B cell (primary cell): ENCODE measurements around the gene BAK1. TPM values are rescaled to one million over a fixed set of nuclear protein-coding genes. Genes with fewer than 3 reads are reported as not detected.

Experiments used
- ATAC-seq: fragments of 200-7000 bp; cut with Tn5 transposase; one replicate; pipeline ENCODE4 v1.10.0; 2021; ENCODE audit warnings: low read depth, mild to moderate bottlenecking, moderate number of reproducible peaks, moderate library complexity
- CTCF ChIA-PET: fragments of 350-600 bp; sonication (Branson Sonifier 250); formaldehyde crosslinking; loops from one replicate; lab custom pipeline; 2021; ENCODE audit warnings: antibody characterized with exemption, inconsistent platforms; lab: Charles Lee
- POLR2A ChIA-PET: fragments of 350-600 bp; sonication (Branson Sonifier 250); formaldehyde crosslinking; loops from one replicate; lab custom pipeline; 2021; ENCODE audit warnings: antibody characterized with exemption; lab: Charles Lee
- DNase-seq: peaks from one replicate; pipeline ENCODE4 v3.0.0; 2013
- H2AFZ ChIP-seq: 2 replicates; pipeline ENCODE4 v1.6.1; 2012; ENCODE audit warnings: mild to moderate bottlenecking, low read depth, low read length; ENCODE audit not compliant: insufficient read depth, poor library complexity, severe bottlenecking
- H3K27ac ChIP-seq, 2 donors: 1 replicate in 1 of 2; 2 replicates in 1 of 2; pipeline ENCODE4 v1.5.1; 2012 to 2013; ENCODE audit warnings: low read length in 2 of 2, mild to moderate bottlenecking in 2 of 2, moderate library complexity in 1 of 2
- H3K27me3 ChIP-seq, 4 experiments: fragments of 200-600 bp in 1 of 4; sonication (generic) in 1 of 4; replicated peaks in 1 of 4; 1 replicate in 2 of 4; 2 replicates in 2 of 4; pipeline versions ENCODE4 v1.6.1 to v1.7.0; 2013 to 2016; ENCODE audit warnings: low read length in 3 of 4, mild to moderate bottlenecking in 2 of 4, mixed read lengths in 1 of 4, moderate library complexity in 1 of 4; ENCODE audit not compliant: insufficient read depth in 4 of 4, control insufficient read depth in 3 of 4; ENCODE audit errors: control extremely low read depth in 1 of 4
- H3K36me3 ChIP-seq, 2 experiments: replicated peaks in 1 of 2; 1 replicate in 1 of 2; 2 replicates in 1 of 2; pipeline versions ENCODE4 v1.6.1 to v1.7.1; 2013; ENCODE audit warnings: low read length in 1 of 2; ENCODE audit not compliant: insufficient read depth in 2 of 2, control insufficient read depth in 1 of 2; ENCODE audit errors: control extremely low read depth in 1 of 2, extremely low read depth in 1 of 2
- H3K4me1 ChIP-seq, 2 donors: fragments of 200-600 bp in 1 of 2; sonication (generic) in 1 of 2; 1 replicate in 1 of 2; 2 replicates in 1 of 2; pipeline versions ENCODE4 v1.5.1 to v1.6.1; 2013 to 2017; ENCODE audit warnings: low read length in 2 of 2; ENCODE audit not compliant: control insufficient read depth in 2 of 2, insufficient read depth in 2 of 2
- H3K4me2 ChIP-seq: replicated peaks from 2 replicates; pipeline ENCODE3; 2012; ENCODE audit warnings: mild to moderate bottlenecking, low read depth, low read length; ENCODE audit not compliant: poor library complexity, severe bottlenecking
- H3K4me3 ChIP-seq, 5 experiments: fragments of 200-600 bp in 1 of 5; sonication (generic) in 1 of 5; 1 replicate in 3 of 5; 2 replicates in 2 of 5; pipeline versions ENCODE4 v1.5.1 to v1.7.0; 2011 to 2016; ENCODE audit warnings: low read length in 4 of 5, mild to moderate bottlenecking in 4 of 5, low read depth in 2 of 5, control low read depth in 1 of 5, moderate library complexity in 1 of 5; ENCODE audit not compliant: insufficient read depth in 1 of 5; ENCODE audit errors: control extremely low read depth in 1 of 5, extremely low read depth in 1 of 5
- H3K79me2 ChIP-seq: fragments of 200-600 bp; sonication (generic); one replicate; pipeline ENCODE4 v1.6.0; 2016; ENCODE audit warnings: low read length; ENCODE audit not compliant: control insufficient read depth, insufficient read depth
- H3K9ac ChIP-seq: fragments of 200-600 bp; sonication (generic); 2 replicates; pipeline ENCODE4 v1.6.1; 2017; ENCODE audit warnings: mild to moderate bottlenecking, low read length, moderate library complexity
- H3K9me3 ChIP-seq, 3 donors: one replicate each; pipeline versions ENCODE4 v1.6.1 to v1.7.1; 2013; ENCODE audit warnings: low read length in 2 of 3; ENCODE audit not compliant: control insufficient read depth in 2 of 3, insufficient read depth in 1 of 3; ENCODE audit errors: control extremely low read depth in 1 of 3
- H4K20me1 ChIP-seq: 2 replicates; pipeline ENCODE4 v1.6.0; 2012; ENCODE audit warnings: mild to moderate bottlenecking, low read length; ENCODE audit not compliant: insufficient read depth, control insufficient read depth, poor library complexity, severe bottlenecking
- H3K27ac Mint-ChIP-seq: one replicate; pipeline ENCODE4 v1.8.0; 2021; ENCODE audit warnings: mixed read lengths
- H3K27me3 Mint-ChIP-seq: one replicate; pipeline ENCODE4 v1.8.0; 2021; ENCODE audit warnings: mixed read lengths
- H3K4me1 Mint-ChIP-seq: one replicate; pipeline ENCODE4 v1.8.0; 2021; ENCODE audit warnings: mixed read lengths
- H3K4me3 Mint-ChIP-seq: one replicate; pipeline ENCODE4 v1.8.0; 2021; ENCODE audit warnings: mixed read lengths
- H3K9me3 Mint-ChIP-seq: one replicate; pipeline ENCODE4 v1.8.0; 2022; ENCODE audit warnings: mixed read lengths; ENCODE audit not compliant: insufficient read depth
- CTCF ChIP-seq: fragments of 200-600 bp; IDR thresholded peaks from one replicate; pipeline ENCODE4 v1.8.0; 2022; ENCODE audit warnings: antibody characterized with exemption, mild to moderate bottlenecking
- EZH2 ChIP-seq: IDR thresholded peaks from 2 replicates; pipeline ENCODE4 v1.6.1; 2012; ENCODE audit warnings: borderline replicate concordance, low read depth, mild to moderate bottlenecking, moderate library complexity, low read length; ENCODE audit not compliant: insufficient read depth, poor library complexity, severe bottlenecking
- WGBS: methylation state at CpG from one replicate; pipeline ENCODE4 v1.1.5; 2013; ENCODE audit warnings: missing lambda C conversion rate; ENCODE audit not compliant: insufficient coverage; 5-methylcytosine and 5-hydroxymethylcytosine counted together
- intact Hi-C: fragments of 100-400 bp; cut with micrococcal nuclease; formaldehyde crosslinking; loops from one replicate; pipeline ENCODE4 v1.10.0; 2022
- polyA plus RNA-seq: library from polyadenylated mRNA; depleted of rRNA; stranded (reverse); fragments of >200 nt; gene quantifications from 2 replicates; pipeline ENCODE4 v1.2.3, GENCODE V29; 2012
- total RNA-seq, 2 donors: library from RNA; stranded (reverse); fragments of 120-200 nt in 1 of 2; gene quantifications; 1 replicate in 1 of 2; 2 replicates in 1 of 2; pipeline versions ENCODE4 v1.2.3 to v1.2.4, GENCODE V29; 2013 to 2022

Gene BAK1
- total and polyA plus RNA-seq, 2 donors (not counting 1 experiment from before 2014, with no cell fraction given): 23.3 to 34.3 TPM

DNA sequence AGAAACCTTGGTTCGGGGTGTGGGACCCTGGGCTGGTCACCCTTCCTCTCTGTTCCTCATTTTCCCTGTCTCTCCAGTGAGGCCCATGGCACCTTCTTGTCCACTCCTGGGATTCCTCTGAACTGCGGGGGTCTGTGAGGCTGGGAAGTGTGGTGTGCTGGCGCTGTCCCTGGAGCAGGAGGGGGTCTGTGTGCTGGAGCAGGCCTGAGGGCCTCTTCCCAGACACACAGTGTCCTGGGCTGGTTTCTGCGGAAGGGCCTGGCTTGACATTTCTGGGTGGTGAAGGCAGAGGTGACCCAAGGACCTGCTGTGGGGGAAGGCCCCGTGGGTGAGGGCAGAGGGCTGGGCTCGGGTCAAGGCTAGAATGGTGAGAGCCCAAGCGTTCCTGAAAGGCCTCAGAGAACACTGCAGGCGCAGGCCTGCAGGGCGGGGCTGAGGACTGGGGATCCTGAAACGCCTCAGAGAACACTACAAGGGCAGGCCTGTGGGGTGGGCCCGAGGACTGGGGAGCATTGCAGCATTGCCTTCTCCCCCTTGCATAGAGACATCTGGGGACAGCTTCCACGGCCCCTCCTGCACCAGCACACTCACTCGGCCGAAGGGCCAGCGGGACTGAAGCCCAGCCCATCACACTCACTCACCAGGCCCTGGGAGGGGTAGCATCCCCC lies 10.6 kb upstream of the BAK1 start:
- peak overlapping the region; percentile 82 for H3K4me3 Mint-ChIP-seq
- ATAC-seq (peak; percentile 11), DNase-seq (peak; percentile 65)
- ChIA-PET POLR2A (interaction anchor here (0.7 to 1.4 kb wide), 4 partner anchors 17 to 618 kb away, joined by 3 to 10 read pairs (median 6); no protein-coding TSS in a partner anchor), CTCF (interaction anchor here (0.7 to 15.7 kb wide), 29 partner anchors 8 to 172 kb away, joined by 3 to 330 read pairs (median 6); partner anchors contain the start of genes BAK1, ITPR3 and UQCC2)
- Histone ChIP-seq H3K4me1 (peaks cover 47 to 57% of the 10 kb centered on the region in 2 donors), H3K9ac (no peak overlapping the region), H3K9me3 (peaks cover 0 to 11% (median 5%) of the 10 kb centered on the region in 3 donors), H3K36me3 (no peaks in the 10 kb centered on the region), H3K27ac (peak overlapping the region; percentile 94 to 100), H3K4me2 (peak overlapping the region; percentile 62), H3K27me3 (no peaks in the 10 kb centered on the region), H2AFZ (no peak overlapping the region), H3K79me2 (no peaks in the 10 kb centered on the region), H4K20me1 (no peaks in the 10 kb centered on the region), H3K4me3 (no peak overlapping the region)
- peak overlapping the region; percentile 100 for H3K27ac Mint-ChIP-seq
- H3K4me1 Mint-ChIP-seq: peaks cover 66% of the 10 kb centered on the region
- H3K27me3 Mint-ChIP-seq: no peaks in the 10 kb centered on the region
- intact Hi-C loops: loop anchor here (1.0 kb wide), 3 partner anchors 17 to 154 kb away; no protein-coding TSS in a partner anchor
- TF ChIP-seq CTCF (no peak), EZH2 (no peak)
- no peaks in the 10 kb centered on the region for H3K9me3 Mint-ChIP-seq
- 61% methylated on average over 10 of the region's 15 CpGs for WGBS
